GM19324 (cell line): ENCODE results near the gene PARP11.
"Not testable (repeated sequence)": the region's sequence is repeated elsewhere in the genome, so short reads cannot be mapped to it uniquely, and the experiment has no call there.

ENCODE experiments used
- ATAC-seq: cut with Tn5 transposase; IDR thresholded peaks from one replicate; pipeline ENCODE4 v1.9.1; 2021; ENCODE audit warnings: mild to moderate bottlenecking, moderate library complexity; ENCODE audit not compliant: unreplicated experiment, low FRiP score

PARP11 gene

GRCh38 chr12:3884671-3885070, 11.5 kb upstream of the PARP11 start:
- no peak for ATAC-seq

- ATAC-seq = no peak
Observed at GRCh38 chr12:3882896-3883564, 9.8 kb upstream of the PARP11 start.

GRCh38 chr12:3882406-3882805, 9.2 kb upstream of the PARP11 start:
- no peak for ATAC-seq

- no peak for ATAC-seq
Observed at GRCh38 chr12:3881281-3881950, 8.2 kb upstream of the PARP11 start.

GRCh38 chr12:3879846-3880245, 6.6 kb upstream of the PARP11 start:
- ATAC-seq = no peak

- no peak for ATAC-seq
Observed at GRCh38 chr12:3871356-3871755, 1.8 kb downstream of the PARP11 start.

- no peak for ATAC-seq
Observed at GRCh38 chr12:3869865-3870264, 3.3 kb downstream of the PARP11 start.

- no peak for ATAC-seq
Observed at GRCh38 chr12:3869433-3869832, 3.8 kb downstream of the PARP11 start.

- no peak for ATAC-seq
Observed at GRCh38 chr12:3863756-3864155, 9.4 kb downstream of the PARP11 start.

- ATAC-seq = no peak
Observed at GRCh38 chr12:3842517-3842916, 30.7 kb downstream of the PARP11 start.

GRCh38 chr12:3841783-3842182, 31.4 kb downstream of the PARP11 start:
- no peak for ATAC-seq

GRCh38 chr12:3840833-3841232, 32.4 kb downstream of the PARP11 start:
- ATAC-seq = not testable (repeated sequence)

GRCh38 chr12:3839745-3840144, 33.5 kb downstream of the PARP11 start:
- ATAC-seq = not testable (repeated sequence)

GRCh38 chr12:3838701-3839548, 34.3 kb downstream of the PARP11 start:
- ATAC-seq = not testable (repeated sequence)

- ATAC-seq = no peak
Observed at GRCh38 chr12:3838076-3838475, 35.1 kb downstream of the PARP11 start.

- ATAC-seq = no peak
Observed at GRCh38 chr12:3837049-3837448, 36.1 kb downstream of the PARP11 start.

- ATAC-seq = no peak
Observed at GRCh38 chr12:3836641-3837040, 36.6 kb downstream of the PARP11 start.

- no peak for ATAC-seq
Observed at GRCh38 chr12:3835914-3836313, 37.3 kb downstream of the PARP11 start.

GRCh38 chr12:3834774-3835173, 38.4 kb downstream of the PARP11 start:
- no peak for ATAC-seq

GRCh38 chr12:3833670-3834310, 39.4 kb downstream of the PARP11 start:
- no peak for ATAC-seq

- ATAC-seq = no peak
Observed at GRCh38 chr12:3832738-3833137, 40.5 kb downstream of the PARP11 start.
